Ovary (tissue), 9 donors: ENCODE data around the gene LSP1. TPM values are rescaled to one million over a fixed set of nuclear protein-coding genes. Genes with fewer than 3 reads are reported as not detected.

ENCODE experiments used
- DNase-seq, 5 donors: peaks; one replicate each; pipeline ENCODE4 v3.0.0-alpha.2; 2019 to 2020
- H3K27ac ChIP-seq, 2 donors: fragments of 200-600 bp; one replicate each; pipeline versions ENCODE4 v1.5.1 to v1.8.0; 2019 to 2022
- H3K27me3 ChIP-seq: fragments of 200-600 bp; one replicate; pipeline ENCODE4 v1.8.0; 2022
- H3K36me3 ChIP-seq: fragments of 200-600 bp; sonication (generic); one replicate; pipeline ENCODE4 v1.5.1; 2019
- H3K4me1 ChIP-seq: one replicate; pipeline ENCODE4 v1.8.1; 2013; ENCODE audit warnings: mild to moderate bottlenecking, moderate library complexity; ENCODE audit not compliant: insufficient read depth
- H3K4me3 ChIP-seq: fragments of 200-600 bp; sonication (generic); one replicate; pipeline ENCODE4 v1.5.1; 2017
- H3K9me3 ChIP-seq, 2 donors: fragments of 200-600 bp in 1 of 2; sonication (generic) in 1 of 2; one replicate each; pipeline versions ENCODE4 v1.5.1 to v1.8.1; 2013 to 2019; ENCODE audit warnings: mild to moderate bottlenecking in 1 of 2, moderate library complexity in 1 of 2
- EP300 ChIP-seq: sonication (generic); formaldehyde crosslinking; IDR thresholded peaks from one replicate; pipeline ENCODE4 v1.6.1; 2017; ENCODE audit warnings: antibody characterized with exemption
- POLR2A ChIP-seq: fragments of 450-650 bp; IDR thresholded peaks from one replicate; pipeline ENCODE4 v1.6.1; 2017; ENCODE audit warnings: antibody characterized with exemption, mild to moderate bottlenecking, moderate library complexity
- WGBS, 3 donors: extraction: QIAGEN DNeasy Blood & Tissue Kit in 1 of 3; methylation state at CpG; one replicate each; pipeline versions ENCODE4 v1.1.5 to v1.1.7; 2013 to 2017; 5-methylcytosine and 5-hydroxymethylcytosine counted together
- intact Hi-C, 4 donors: fragments of 100-400 bp; cut with DNase I; formaldehyde crosslinking; loops; one replicate each; pipeline versions ENCODE4 v1.11.0 to v1.15.1; 2022 to 2023
- polyA plus RNA-seq, 2 donors: library from polyadenylated mRNA; stranded (reverse); fragments of 200-250 nt in 1 of 2; fragments of 350-450 nt in 1 of 2; fragmentation: Illumina TruSeq in 1 of 2; extraction: RNeasy Lipid Tissue Mini Kit (QIAGEN cat#74804) in 1 of 2; gene quantifications; one replicate each; pipeline ENCODE4 v1.2.3, GENCODE V29; 2013 to 2014
- total RNA-seq, 7 donors: library from RNA; depleted of rRNA in 2 of 7; stranded (reverse); fragments of >200 nt in 2 of 7; fragmentation: NEBNext Ultra II Directional in 3 of 7; extraction: Animal tissue kit (Norgen Biotek cat#: 25700) in 3 of 7; gene quantifications; one replicate each; pipeline versions ENCODE4 v1.1.0 to v1.2.4, GENCODE V29; 2016 to 2023
- TF ChIP-seq, protein P1 (sequence below), 3 donors: fragments of 450-650 bp in 2 of 3; fragments of 200-600 bp in 1 of 3; IDR thresholded peaks; one replicate each; pipeline versions ENCODE4 v1.5.1 to v1.8.0; 2016 to 2022; ENCODE audit warnings: antibody characterized with exemption in 3 of 3, mild to moderate bottlenecking in 1 of 3
- donor health status: DM: no; HTN: no; CAD: no; lungs with moderate emphysema.
- donor health status: DM: no; HTN: no; CAD: no.
- donor health status: Bipolar disorder and iron deficiency.
- donor health status: DM: yes; HTN: yes; CAD: no.
- donor health status: DM: no; HTN: no; CAD: no.
- donor health status: DM: yes; HTN: yes; CAD: no.

LSP1 gene
- total and polyA plus RNA-seq, 9 donors: 3.5 to 22.0 (median 9.0) TPM

DNA sequence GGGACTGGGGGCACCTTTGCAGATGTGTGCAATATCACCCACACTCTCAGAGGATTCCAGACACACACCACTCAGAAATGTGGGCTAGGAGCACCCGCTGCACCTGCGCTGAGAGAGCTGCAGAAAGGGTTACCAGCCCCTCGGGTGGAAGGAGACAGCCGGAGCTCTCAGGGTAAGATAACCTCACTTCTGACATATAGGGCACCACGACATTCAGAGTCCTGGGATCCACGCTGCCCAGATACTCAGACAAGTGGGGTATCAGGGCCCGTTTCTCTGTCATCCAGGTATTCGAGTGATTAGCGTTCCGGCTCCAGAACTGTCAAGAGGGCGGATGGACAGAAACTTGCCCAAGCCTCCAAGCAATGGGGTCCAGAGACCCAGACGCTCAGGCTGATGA is 24.3 kb upstream of the LSP1 start:
- no peak for TF ChIP-seq POLR2A
- TF ChIP-seq, protein P1, sequence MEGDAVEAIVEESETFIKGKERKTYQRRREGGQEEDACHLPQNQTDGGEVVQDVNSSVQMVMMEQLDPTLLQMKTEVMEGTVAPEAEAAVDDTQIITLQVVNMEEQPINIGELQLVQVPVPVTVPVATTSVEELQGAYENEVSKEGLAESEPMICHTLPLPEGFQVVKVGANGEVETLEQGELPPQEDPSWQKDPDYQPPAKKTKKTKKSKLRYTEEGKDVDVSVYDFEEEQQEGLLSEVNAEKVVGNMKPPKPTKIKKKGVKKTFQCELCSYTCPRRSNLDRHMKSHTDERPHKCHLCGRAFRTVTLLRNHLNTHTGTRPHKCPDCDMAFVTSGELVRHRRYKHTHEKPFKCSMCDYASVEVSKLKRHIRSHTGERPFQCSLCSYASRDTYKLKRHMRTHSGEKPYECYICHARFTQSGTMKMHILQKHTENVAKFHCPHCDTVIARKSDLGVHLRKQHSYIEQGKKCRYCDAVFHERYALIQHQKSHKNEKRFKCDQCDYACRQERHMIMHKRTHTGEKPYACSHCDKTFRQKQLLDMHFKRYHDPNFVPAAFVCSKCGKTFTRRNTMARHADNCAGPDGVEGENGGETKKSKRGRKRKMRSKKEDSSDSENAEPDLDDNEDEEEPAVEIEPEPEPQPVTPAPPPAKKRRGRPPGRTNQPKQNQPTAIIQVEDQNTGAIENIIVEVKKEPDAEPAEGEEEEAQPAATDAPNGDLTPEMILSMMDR (IDR thresholded peaks at IDR 0.05): no peak
- no peak for TF ChIP-seq EP300
- Histone ChIP-seq H3K4me3 (no peak overlapping the region), H3K36me3 (no peaks in the 10 kb centered on the region), H3K9me3 (no peaks in the 10 kb centered on the region), H3K4me1 (no peaks in the 10 kb centered on the region), H3K27ac (no peak overlapping the region), H3K27me3 (no peaks in the 10 kb centered on the region)
- no peak for DNase-seq
- 78 to 88% (median 82%) methylated on average over 12 of the region's 12 CpGs for WGBS, 3 donors
- intact Hi-C loops: loop anchor here in 2 of 4 donors (5.0 kb wide), 2 partner anchors 176 to 1266 kb away; partner anchors contain the start of genes LMNTD2 (in 1 of the 2) and RASSF7 (in 1 of the 2)

DNA sequence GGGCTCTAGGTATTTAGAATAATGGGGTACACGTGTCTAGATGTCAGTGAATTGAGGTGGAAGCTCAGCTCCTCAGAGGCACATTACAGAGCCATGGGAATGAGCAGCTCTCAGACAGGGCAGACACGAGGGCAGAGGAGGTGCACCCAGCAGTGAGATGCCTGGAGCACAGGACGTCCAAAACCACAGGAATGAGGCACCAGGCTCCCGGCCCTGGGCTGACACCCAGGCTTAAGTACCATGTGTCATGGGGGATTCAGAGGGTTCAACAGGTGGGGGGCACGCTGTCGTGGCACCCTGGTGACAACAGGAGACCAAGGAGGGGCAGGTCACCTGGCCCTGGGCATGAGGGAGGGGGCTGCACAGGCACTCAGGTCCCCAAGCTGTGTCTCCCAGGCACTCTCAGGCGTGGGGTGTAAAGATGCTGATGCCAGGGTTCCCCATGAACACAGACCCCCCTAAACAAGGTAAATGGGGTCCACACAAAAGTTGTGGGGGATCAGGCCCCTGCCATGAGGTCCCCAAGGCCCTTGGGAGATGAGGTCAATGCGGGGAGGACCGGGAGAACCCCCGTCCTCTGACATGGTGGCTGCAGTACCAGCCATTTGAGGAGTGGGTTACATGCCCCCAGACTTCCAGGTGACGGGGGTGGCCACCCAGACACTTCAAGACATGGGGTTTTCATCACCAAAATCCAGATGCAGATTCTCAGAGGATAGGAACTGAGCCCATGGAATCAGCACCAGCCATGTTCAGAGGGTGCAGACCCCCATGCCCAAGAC is 23.7 kb upstream of the LSP1 start:
- intact Hi-C loops: loop anchor here in 2 of 4 donors (5.0 kb wide), 2 partner anchors 177 to 1267 kb away; partner anchors contain the start of genes LMNTD2 (in 1 of the 2) and RASSF7 (in 1 of the 2)
- no peak overlapping the region for H3K4me3 ChIP-seq
- no peaks in the 10 kb centered on the region for H3K27me3 ChIP-seq
- WGBS, 3 donors: 72 to 77% (median 76%) methylated on average over 11 of the region's 11 CpGs
- H3K36me3 ChIP-seq: no peaks in the 10 kb centered on the region
- H3K27ac ChIP-seq: no peak overlapping the region
- H3K9me3 ChIP-seq: no peaks in the 10 kb centered on the region
- no peaks in the 10 kb centered on the region for H3K4me1 ChIP-seq
- TF ChIP-seq POLR2A (no peak), EP300 (no peak)
- TF ChIP-seq, protein P1 (IDR thresholded peaks at IDR 0.05): no peak
- DNase-seq: no peak

DNA sequence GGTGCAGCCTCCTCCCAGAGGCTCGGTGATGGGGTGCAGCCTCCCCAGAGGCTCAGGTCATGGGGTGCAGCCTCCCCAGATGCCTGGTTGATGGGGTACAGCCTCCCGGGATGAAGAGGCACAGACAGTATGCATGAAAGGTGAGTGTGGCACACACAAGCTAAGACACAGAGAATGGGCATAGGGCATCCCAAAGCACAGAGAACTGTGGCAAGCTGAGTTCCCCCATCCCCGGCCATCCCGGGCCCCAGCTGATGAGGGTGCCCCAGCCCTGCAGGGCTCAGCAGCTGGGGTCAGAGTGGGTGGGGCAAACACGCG is 22.9 kb upstream of the LSP1 start:
- no peaks in the 10 kb centered on the region for H3K9me3 ChIP-seq
- TF ChIP-seq, protein P1 (IDR thresholded peaks at IDR 0.05): no peak
- TF ChIP-seq POLR2A (no peak), EP300 (no peak)
- 58 to 64% (median 61%) methylated on average over 6 of the region's 6 CpGs for WGBS, 3 donors
- no peaks in the 10 kb centered on the region for H3K4me1 ChIP-seq
- no peak for DNase-seq
- no peak overlapping the region for H3K27ac ChIP-seq
- intact Hi-C loops: loop anchor here in 1 of 4 donors (10.0 kb wide), 1 partner anchor 175 kb away; no protein-coding TSS in a partner anchor
- no peaks in the 10 kb centered on the region for H3K36me3 ChIP-seq
- no peak overlapping the region for H3K4me3 ChIP-seq
- H3K27me3 ChIP-seq: no peaks in the 10 kb centered on the region

DNA sequence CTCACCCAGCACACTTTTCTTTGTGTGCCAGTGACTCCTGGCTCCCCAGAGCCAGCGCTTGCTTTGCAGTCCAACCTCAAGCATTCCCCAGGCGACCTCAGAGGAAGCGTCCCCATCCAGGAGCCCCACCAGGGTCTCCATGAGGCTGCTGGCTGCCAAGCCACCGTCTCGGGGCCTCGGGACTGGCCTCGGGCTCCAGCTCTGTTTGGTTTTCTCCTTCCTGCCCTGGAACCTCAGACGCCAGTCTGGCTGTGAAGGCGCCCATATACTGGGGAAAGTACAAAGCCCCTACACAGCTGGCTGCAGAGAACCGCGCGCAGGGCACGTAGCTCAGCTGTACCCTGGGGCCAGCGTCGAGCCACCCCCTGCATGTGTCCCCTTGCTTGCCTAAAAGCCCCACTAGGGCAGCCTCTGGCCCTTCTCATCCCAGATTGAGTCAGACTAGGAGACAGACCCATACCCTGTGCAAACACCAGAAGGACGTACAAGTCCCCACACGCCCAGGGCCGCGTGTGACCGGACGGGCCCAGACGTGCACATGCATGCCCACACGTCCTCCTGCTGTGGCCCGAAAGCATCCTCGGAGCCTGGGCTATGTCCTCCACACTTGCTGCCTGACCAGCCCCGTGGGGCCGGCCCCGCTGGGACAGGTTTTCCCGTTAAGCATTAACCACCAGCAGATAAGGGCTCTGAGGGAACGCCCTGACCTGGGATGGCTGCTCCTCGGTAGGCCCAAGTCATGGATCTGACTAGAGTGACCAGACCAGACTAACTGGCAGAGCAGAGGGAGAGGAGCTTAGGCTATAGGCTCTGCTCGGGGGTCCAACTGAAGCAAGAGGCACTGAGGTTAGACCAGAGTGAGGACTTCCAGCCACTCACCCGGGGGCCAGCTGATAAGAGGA is 22.3 kb upstream of the LSP1 start:
- no peaks in the 10 kb centered on the region for H3K27me3 ChIP-seq
- H3K9me3 ChIP-seq: no peaks in the 10 kb centered on the region
- intact Hi-C loops: loop anchor here in 1 of 4 donors (10.0 kb wide), 1 partner anchor 176 kb away; no protein-coding TSS in a partner anchor
- H3K4me3 ChIP-seq: no peak overlapping the region
- H3K27ac ChIP-seq: no peak overlapping the region
- no peaks in the 10 kb centered on the region for H3K4me1 ChIP-seq
- 71 to 77% (median 77%) methylated on average over 33 of the region's 33 CpGs for WGBS, 3 donors
- H3K36me3 ChIP-seq: no peaks in the 10 kb centered on the region
- TF ChIP-seq POLR2A (no peak), EP300 (no peak)
- TF ChIP-seq, protein P1 (IDR thresholded peaks at IDR 0.05): no peak
- DNase-seq: no peak
